ENCODE measurements around the gene MXD4.

DNA sequence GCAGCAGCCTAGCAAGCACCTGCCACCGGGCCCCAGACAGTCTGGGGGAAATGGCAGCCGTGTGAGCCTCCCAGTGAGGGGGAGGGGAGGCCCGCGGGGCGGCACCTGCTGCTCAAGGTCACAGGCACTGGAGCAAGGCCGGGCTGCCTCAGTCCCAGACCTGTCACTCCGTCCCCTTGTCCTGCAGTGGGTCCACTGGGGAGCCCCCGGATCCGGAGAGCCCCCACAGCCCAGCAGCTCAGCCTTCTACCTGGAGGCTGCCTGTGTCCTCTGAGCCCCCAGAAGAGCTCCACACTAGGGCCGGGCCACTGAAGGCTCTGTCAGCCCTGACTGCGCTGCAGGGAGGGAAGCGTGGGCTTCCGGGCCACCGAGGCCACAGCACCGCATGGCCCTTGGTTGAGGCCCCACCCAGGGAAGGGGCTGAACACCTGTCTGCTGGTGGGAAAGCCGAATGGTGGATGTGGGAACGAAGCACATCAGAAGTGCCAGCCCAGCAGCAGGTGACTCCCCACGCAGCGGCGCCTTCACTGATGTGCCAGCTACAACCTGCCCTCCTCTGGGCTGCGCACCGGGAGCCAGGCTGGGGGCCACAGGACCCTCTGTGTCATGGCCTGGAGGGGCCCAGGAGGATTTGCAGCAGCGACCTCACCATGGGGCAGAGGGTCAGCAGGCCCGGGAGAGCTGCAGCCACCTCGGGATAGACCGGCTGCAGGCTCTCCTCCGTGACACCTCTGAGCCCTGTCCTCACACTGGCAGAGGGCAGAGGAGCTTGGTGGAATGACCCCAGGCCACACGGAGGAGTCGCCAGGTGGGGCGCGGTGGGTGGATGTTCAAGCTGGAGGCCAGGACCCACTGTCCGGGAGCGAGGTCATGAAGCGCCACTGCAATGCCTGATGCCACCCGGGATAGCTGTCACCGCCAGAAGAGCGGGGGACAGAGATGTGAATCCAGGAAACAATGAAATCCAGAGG lies 35.0 kb upstream of the MXD4 start:
- TF ChIP-seq, protein P1, sequence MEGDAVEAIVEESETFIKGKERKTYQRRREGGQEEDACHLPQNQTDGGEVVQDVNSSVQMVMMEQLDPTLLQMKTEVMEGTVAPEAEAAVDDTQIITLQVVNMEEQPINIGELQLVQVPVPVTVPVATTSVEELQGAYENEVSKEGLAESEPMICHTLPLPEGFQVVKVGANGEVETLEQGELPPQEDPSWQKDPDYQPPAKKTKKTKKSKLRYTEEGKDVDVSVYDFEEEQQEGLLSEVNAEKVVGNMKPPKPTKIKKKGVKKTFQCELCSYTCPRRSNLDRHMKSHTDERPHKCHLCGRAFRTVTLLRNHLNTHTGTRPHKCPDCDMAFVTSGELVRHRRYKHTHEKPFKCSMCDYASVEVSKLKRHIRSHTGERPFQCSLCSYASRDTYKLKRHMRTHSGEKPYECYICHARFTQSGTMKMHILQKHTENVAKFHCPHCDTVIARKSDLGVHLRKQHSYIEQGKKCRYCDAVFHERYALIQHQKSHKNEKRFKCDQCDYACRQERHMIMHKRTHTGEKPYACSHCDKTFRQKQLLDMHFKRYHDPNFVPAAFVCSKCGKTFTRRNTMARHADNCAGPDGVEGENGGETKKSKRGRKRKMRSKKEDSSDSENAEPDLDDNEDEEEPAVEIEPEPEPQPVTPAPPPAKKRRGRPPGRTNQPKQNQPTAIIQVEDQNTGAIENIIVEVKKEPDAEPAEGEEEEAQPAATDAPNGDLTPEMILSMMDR (IDR thresholded peaks at IDR 0.05) = no peak
- TF ChIP-seq POLR2A (IDR thresholded peaks at IDR 0.05) = no peak

Data from adrenal gland (tissue), 5 donors.